ENCODE measurements around the gene TMEM151B. TPM values are rescaled to one million over a fixed set of nuclear protein-coding genes. Genes with fewer than 3 reads are reported as not detected.

TMEM151B gene
- total and polyA plus RNA-seq, 2 of the 13 experiments (the other 11 are each of a cell fraction or from before 2014, with no cell fraction given) = not detected

DNA sequence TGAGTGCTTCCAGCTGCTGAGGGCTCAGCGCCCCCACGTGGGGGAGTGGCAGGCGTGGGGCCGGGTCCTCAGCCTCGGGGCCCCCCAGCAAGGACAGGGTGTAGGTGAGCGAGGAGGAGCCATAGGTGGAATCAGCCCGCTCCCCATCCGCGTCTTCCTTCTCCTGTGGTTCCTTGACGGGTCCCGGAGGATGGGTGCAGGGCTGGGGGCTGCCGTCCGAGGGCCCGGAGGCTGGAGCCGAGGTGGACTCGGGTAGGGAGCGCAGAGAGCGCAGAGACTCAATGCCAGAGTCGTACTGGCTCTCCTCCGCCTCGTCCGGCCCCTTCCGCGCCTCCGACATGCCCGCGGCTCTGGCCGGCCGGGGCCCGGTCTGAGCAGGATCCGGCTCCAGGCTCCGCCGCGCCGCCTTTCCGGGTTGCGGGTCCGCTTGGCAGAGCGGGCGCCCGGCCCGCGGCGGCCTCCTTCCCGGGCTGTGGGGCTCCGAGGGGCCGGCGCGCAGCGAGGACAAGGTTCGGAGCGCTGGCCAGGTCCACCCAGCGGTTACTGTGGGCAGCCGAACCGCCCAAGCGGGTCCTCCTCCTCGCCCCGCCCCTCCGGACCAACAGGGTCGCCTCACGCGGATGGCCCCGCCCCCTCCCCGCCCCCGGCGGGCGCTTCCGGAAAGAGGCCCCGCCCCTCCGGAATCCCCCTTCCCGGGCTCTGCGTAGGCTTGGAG lies 5.1 kb upstream of the TMEM151B start, which contains the start of gene NFKBIE (continued):
- TF ChIP-seq TBL1XR1 (IDR thresholded peaks at IDR 0.05; ENCODE audit: borderline replicate concordance, low read length, partially characterized antibody) (no peak), HNF4A (CRISPR knock-in tag; IDR thresholded peaks at IDR 0.05) (no peak), MTERF4 (CRISPR knock-in tag; IDR thresholded peaks at IDR 0.05) (peak; percentile 62; the same call in 1 of the 2 replicates), ZNF260 (CRISPR knock-in tag; IDR thresholded peaks at IDR 0.05; ENCODE audit: borderline replicate concordance, low read depth) (no peak; the same call in 1 of the 2 replicates), JUND (CRISPR knock-in tag; IDR thresholded peaks at IDR 0.05) (no peak), ZNF615 (CRISPR knock-in tag; IDR thresholded peaks at IDR 0.05; ENCODE audit: borderline replicate concordance) (no peak), ZNF546 (CRISPR knock-in tag; conservative IDR thresholded peaks at IDR 0.05) (peak; percentile 66; the same call in 1 of the 2 replicates), ZNF691 (CRISPR knock-in tag; IDR thresholded peaks at IDR 0.05; ENCODE audit: borderline replicate concordance, low read depth) (peak; percentile 46), ETV6 (CRISPR knock-in tag; conservative IDR thresholded peaks at IDR 0.05) (no peak; the same call in 1 of the 2 replicates), IRF2 (CRISPR knock-in tag; IDR thresholded peaks at IDR 0.05) (no peak; the same call in 1 of the 2 replicates), ZMAT3 (CRISPR knock-in tag; conservative IDR thresholded peaks at IDR 0.05) (peak; percentile 60; the same call in 1 of the 2 replicates), GATAD1 (CRISPR knock-in tag; IDR thresholded peaks at IDR 0.05) (0 out of 2 replicates have a peak, but pooled peaks have one; percentile 14), CBX1 (IDR thresholded peaks at IDR 0.05; ENCODE audit: low read depth) (no peak), ZIK1 (CRISPR knock-in tag; IDR thresholded peaks at IDR 0.05; ENCODE audit: borderline replicate concordance, low read depth) (peak; percentile 46; the same call in 1 of the 2 replicates), ZC3H13 (CRISPR knock-in tag; IDR thresholded peaks at IDR 0.05) (peak; percentile 90; the same call in 1 of the 2 replicates), ISX (CRISPR knock-in tag; conservative IDR thresholded peaks at IDR 0.05) (no peak), KDM6A (CRISPR knock-in tag; IDR thresholded peaks at IDR 0.05; ENCODE audit: low read depth) (no peak), RFX3 (CRISPR knock-in tag; IDR thresholded peaks at IDR 0.05) (no peak), MED1 (CRISPR knock-in tag; IDR thresholded peaks at IDR 0.05) (peak; percentile 46), RFXAP (CRISPR knock-in tag; IDR thresholded peaks at IDR 0.05; ENCODE audit: borderline replicate concordance) (no peak; the same call in 1 of the 2 replicates)
- TF ChIP-seq, protein P1, sequence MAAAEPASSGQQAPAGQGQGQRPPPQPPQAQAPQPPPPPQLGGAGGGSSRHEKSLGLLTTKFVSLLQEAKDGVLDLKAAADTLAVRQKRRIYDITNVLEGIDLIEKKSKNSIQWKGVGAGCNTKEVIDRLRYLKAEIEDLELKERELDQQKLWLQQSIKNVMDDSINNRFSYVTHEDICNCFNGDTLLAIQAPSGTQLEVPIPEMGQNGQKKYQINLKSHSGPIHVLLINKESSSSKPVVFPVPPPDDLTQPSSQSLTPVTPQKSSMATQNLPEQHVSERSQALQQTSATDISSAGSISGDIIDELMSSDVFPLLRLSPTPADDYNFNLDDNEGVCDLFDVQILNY (CRISPR knock-in tag; conservative IDR thresholded peaks at IDR 0.05) = no peak; the same call in 1 of the 2 replicates
- TF ChIP-seq, protein P2, sequence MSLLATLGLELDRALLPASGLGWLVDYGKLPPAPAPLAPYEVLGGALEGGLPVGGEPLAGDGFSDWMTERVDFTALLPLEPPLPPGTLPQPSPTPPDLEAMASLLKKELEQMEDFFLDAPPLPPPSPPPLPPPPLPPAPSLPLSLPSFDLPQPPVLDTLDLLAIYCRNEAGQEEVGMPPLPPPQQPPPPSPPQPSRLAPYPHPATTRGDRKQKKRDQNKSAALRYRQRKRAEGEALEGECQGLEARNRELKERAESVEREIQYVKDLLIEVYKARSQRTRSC (CRISPR knock-in tag; IDR thresholded peaks at IDR 0.05; ENCODE audit: low read depth) = no peak
- TF ChIP-seq, protein P3, sequence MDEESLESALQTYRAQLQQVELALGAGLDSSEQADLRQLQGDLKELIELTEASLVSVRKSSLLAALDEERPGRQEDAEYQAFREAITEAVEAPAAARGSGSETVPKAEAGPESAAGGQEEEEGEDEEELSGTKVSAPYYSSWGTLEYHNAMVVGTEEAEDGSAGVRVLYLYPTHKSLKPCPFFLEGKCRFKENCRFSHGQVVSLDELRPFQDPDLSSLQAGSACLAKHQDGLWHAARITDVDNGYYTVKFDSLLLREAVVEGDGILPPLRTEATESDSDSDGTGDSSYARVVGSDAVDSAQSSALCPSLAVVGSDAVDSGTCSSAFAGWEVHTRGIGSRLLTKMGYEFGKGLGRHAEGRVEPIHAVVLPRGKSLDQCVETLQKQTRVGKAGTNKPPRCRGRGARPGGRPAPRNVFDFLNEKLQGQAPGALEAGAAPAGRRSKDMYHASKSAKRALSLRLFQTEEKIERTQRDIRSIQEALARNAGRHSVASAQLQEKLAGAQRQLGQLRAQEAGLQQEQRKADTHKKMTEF (CRISPR knock-in tag; IDR thresholded peaks at IDR 0.05) = peak; percentile 28; the same call in 1 of the 2 replicates

All from HepG2 (cell line).